GM21447 (cell line): ENCODE data around the gene FHDC1.

Experiments
- ATAC-seq: cut with Tn5 transposase; IDR thresholded peaks from one replicate; pipeline ENCODE4 v1.9.1; 2021; ENCODE audit not compliant: unreplicated experiment

The FHDC1 gene

DNA sequence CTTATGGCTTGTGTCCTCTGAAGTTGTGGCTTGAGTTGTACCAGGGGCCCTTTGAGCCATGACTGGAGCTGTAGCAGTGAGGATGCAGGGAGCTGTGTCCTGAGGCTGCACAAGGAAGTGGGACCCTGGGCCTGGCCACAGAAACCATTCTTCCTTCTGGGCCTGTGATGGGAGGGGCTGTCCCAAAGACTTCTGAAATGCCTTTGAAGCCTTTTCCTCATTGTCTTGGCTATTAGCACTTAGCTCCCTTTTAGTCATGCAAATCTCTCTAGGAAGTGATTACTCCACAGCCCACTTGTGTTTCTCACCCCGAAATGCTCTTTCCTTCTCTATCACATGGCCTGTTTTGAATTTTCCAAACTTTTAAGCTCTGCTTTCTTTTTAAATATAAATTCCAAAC lies 92.4 kb downstream of the FHDC1 start:
- ATAC-seq = no peak
